AG09319 (cell line): ENCODE results near the gene PXMP4.
"Not testable (repeated sequence)": the region's sequence is repeated elsewhere in the genome, so short reads cannot be mapped to it uniquely, and the experiment has no call there.

Experiments
- DNase-seq: peaks from one replicate; pipeline ENCODE4 v3.0.0-alpha.2; 2010; ENCODE audit warnings: low read depth; ENCODE audit errors: extremely low read depth
- CTCF ChIP-seq: IDR thresholded peaks from 2 replicates; pipeline ENCODE4 v1.5.1; 2011; ENCODE audit warnings: low read depth, mild to moderate bottlenecking, inconsistent platforms, low read length, moderate library complexity

PXMP4 gene

GRCh38 chr20:33757458-33757857 lies 37.3 kb upstream of the PXMP4 start:
- TF ChIP-seq CTCF: no peak
- DNase-seq: no peak

- TF ChIP-seq CTCF: no peak
- no peak for DNase-seq
Observed at GRCh38 chr20:33757046-33757445, 36.9 kb upstream of the PXMP4 start.

GRCh38 chr20:33755936-33756490 lies 35.9 kb upstream of the PXMP4 start:
- not testable (repeated sequence) for DNase-seq

- DNase-seq: no peak
- TF ChIP-seq CTCF: no peak
Observed at GRCh38 chr20:33753763-33754162, 33.7 kb upstream of the PXMP4 start.

GRCh38 chr20:33753143-33753542 lies 33.0 kb upstream of the PXMP4 start:
- TF ChIP-seq CTCF: no peak
- DNase-seq: no peak

GRCh38 chr20:33751775-33752174 lies 31.7 kb upstream of the PXMP4 start:
- no peak for DNase-seq
- no peak for TF ChIP-seq CTCF

- DNase-seq: no peak
- TF ChIP-seq CTCF: no peak
Observed at GRCh38 chr20:33746325-33746998, 26.4 kb upstream of the PXMP4 start.
